Smooth muscle cell (in vitro differentiated cells): ENCODE data around the gene SPTBN5. TPM values are rescaled to one million over a fixed set of nuclear protein-coding genes. Genes with fewer than 3 reads are reported as not detected.

Experiments
- DNase-seq: peaks from one replicate; lab custom pipeline; 2025; ENCODE audit not compliant: unreplicated experiment; lab: John Stamatoyannopoulos, UW
- H2AFZ ChIP-seq: fragments of 200-600 bp; sonication (generic); 2 replicates; pipeline ENCODE4 v1.6.0; 2016; ENCODE audit warnings: antibody characterized with exemption, low read depth, mild to moderate bottlenecking
- H3F3A ChIP-seq: fragments of 200-600 bp; sonication (generic); 2 replicates; pipeline ENCODE4 v1.6.0; 2017; ENCODE audit warnings: antibody characterized with exemption, low read depth
- H3K27ac ChIP-seq: fragments of 200-600 bp; sonication (generic); 2 replicates; pipeline ENCODE4 v1.5.1; 2016; ENCODE audit warnings: low read depth, mild to moderate bottlenecking
- H3K27me3 ChIP-seq: fragments of 200-600 bp; sonication (generic); 2 replicates; pipeline ENCODE4 v1.6.1; 2016; ENCODE audit warnings: low read depth, mild to moderate bottlenecking
- H3K36me3 ChIP-seq: fragments of 200-600 bp; sonication (generic); 2 replicates; pipeline ENCODE4 v1.5.1; 2016; ENCODE audit warnings: low read depth
- H3K4me1 ChIP-seq: fragments of 200-600 bp; sonication (generic); 2 replicates; pipeline ENCODE4 v1.5.1; 2016; ENCODE audit warnings: low read depth
- H3K4me2 ChIP-seq: fragments of 200-600 bp; sonication (generic); 2 replicates; pipeline ENCODE4 v1.6.0; 2016; ENCODE audit warnings: mild to moderate bottlenecking
- H3K4me3 ChIP-seq: fragments of 200-600 bp; sonication (generic); 2 replicates; pipeline ENCODE4 v1.5.1; 2016; ENCODE audit warnings: mild to moderate bottlenecking
- H3K79me2 ChIP-seq: fragments of 200-600 bp; sonication (generic); 2 replicates; pipeline ENCODE4 v1.6.0; 2016; ENCODE audit warnings: low read depth, mild to moderate bottlenecking
- H3K9ac ChIP-seq: fragments of 200-600 bp; sonication (generic); 2 replicates; pipeline ENCODE4 v1.6.0; 2016; ENCODE audit warnings: low read depth
- H3K9me3 ChIP-seq: fragments of 200-600 bp; sonication (generic); replicated peaks from 2 replicates; pipeline ENCODE4 v1.5.1; 2016; ENCODE audit warnings: low read depth
- H4K20me1 ChIP-seq: fragments of 200-600 bp; sonication (generic); 2 replicates; pipeline ENCODE4 v1.6.0; 2016; ENCODE audit warnings: low read depth
- WGBS: methylation state at CpG from one replicate; pipeline ENCODE4 v1.1.7; 2016; ENCODE audit warnings: low lambda C conversion rate; 5-methylcytosine and 5-hydroxymethylcytosine counted together
- polyA plus RNA-seq: library from polyadenylated mRNA; unstranded; fragments of >200 nt; fragmentation: Nextera tagmentation; extraction: Ambion mirVana; gene quantifications from 2 replicates; pipeline ENCODE4 v1.2.1, GENCODE V29; 2016
- total RNA-seq: library from RNA; depleted of rRNA; stranded (reverse); fragments of >200 nt; gene quantifications from 2 replicates; pipeline ENCODE4 v1.2.3, GENCODE V29; 2014
- TF ChIP-seq, protein P1 (sequence below): fragments of 200-600 bp; sonication (generic); IDR thresholded peaks from 2 replicates; pipeline ENCODE4 v1.5.1; 2017; ENCODE audit warnings: borderline replicate concordance, mild to moderate bottlenecking, antibody characterized with exemption; ENCODE audit not compliant: insufficient read depth, poor library complexity, severe bottlenecking

The SPTBN5 gene
- total and polyA plus RNA-seq, 2 experiments from 2014 or later, result 0.04 to 0.08 TPM

DNA sequence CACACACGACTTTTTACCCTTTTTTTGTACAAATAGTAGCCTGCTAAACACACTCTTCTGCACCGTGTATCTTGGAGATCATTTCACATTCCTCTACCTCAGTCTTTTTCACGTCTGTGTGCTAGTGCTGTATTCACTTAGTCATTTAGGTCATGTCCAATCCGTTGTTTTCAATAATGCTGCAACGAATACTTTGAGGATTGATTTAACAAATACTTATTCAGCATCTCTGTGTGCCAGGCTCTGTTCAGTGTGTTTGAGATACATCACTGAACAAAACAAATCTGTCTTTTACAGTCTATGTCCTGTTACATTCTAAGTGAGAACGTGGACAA lies 65.1 kb downstream of the SPTBN5 start:
- peaks cover 5% of the 10 kb centered on the region for H3K4me1 ChIP-seq
- no peaks in the 10 kb centered on the region for H3K27me3 ChIP-seq
- H3K4me3 ChIP-seq, result peak overlapping the region; percentile 77
- WGBS, result 36% methylated on average over 6 of the region's 6 CpGs
- no peaks in the 10 kb centered on the region for H3F3A ChIP-seq
- TF ChIP-seq, protein P1, sequence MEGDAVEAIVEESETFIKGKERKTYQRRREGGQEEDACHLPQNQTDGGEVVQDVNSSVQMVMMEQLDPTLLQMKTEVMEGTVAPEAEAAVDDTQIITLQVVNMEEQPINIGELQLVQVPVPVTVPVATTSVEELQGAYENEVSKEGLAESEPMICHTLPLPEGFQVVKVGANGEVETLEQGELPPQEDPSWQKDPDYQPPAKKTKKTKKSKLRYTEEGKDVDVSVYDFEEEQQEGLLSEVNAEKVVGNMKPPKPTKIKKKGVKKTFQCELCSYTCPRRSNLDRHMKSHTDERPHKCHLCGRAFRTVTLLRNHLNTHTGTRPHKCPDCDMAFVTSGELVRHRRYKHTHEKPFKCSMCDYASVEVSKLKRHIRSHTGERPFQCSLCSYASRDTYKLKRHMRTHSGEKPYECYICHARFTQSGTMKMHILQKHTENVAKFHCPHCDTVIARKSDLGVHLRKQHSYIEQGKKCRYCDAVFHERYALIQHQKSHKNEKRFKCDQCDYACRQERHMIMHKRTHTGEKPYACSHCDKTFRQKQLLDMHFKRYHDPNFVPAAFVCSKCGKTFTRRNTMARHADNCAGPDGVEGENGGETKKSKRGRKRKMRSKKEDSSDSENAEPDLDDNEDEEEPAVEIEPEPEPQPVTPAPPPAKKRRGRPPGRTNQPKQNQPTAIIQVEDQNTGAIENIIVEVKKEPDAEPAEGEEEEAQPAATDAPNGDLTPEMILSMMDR, result no peak
- H3K79me2 ChIP-seq, result no peaks in the 10 kb centered on the region
- no peaks in the 10 kb centered on the region for H3K36me3 ChIP-seq
- H3K4me2 ChIP-seq, result peak overlapping the region; percentile 93
- H4K20me1 ChIP-seq, result no peaks in the 10 kb centered on the region
- peak overlapping the region; percentile 81 for H3K27ac ChIP-seq
- DNase-seq, result no peak
- no peaks in the 10 kb centered on the region for H3K9me3 ChIP-seq
- no peak overlapping the region for H2AFZ ChIP-seq
- peak overlapping the region; percentile 88 for H3K9ac ChIP-seq

DNA sequence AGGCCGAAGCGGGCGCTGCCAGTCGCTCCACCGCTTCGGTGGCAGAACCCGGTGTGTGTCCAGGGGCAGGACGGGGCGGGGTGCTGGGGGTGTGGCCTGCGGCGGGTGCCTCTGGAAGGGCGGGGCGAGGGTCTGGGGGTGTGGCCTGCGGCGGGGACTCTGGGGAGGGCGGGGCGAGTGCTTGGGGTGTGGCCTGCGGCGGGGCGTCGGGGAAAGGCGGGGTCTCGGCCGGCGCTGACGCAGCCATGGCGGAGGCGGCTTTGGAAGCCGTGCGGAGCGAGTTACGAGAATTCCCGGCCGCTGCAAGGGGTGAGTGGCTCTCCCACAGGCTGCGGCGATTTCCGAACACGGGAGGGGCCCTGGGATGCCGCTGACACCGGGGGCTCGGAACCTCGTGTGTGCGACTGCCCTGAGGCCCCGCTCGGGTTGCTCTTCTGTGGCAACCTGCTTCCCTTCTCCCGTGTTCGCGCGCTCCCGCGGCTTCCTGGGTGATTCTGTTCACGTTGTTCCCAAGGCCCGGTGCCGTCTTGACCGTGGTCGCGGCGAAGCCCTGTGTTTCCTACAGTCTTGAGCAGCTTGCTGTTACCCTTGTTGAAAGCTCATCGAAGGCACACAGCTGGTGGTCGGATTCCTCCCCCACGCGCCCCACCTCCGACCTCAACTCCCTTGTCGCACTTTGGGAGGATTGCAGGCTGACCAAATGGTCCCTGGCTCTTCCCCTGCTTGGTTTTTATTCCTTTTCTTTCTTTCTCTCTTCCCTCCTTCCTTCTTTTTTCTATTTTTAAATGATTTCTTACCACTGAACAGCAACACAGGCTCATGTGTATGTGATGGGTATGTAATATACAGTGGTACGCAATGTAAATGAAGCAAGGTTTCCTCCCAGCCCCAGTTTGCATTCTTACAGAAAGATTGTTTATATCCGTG lies 65.7 kb downstream of the SPTBN5 start, which contains the start of gene JMJD7:
Gene JMJD7 (plus strand): TSS at position 213 of the 927 bp plus-strand sequence. CDS start 33 bp downstream, at position 246.
- H3K27me3 ChIP-seq, result no peaks in the 10 kb centered on the region
- 1% methylated on average over 33 of the region's 66 CpGs for WGBS
- no peaks in the 10 kb centered on the region for H3K36me3 ChIP-seq

DNA sequence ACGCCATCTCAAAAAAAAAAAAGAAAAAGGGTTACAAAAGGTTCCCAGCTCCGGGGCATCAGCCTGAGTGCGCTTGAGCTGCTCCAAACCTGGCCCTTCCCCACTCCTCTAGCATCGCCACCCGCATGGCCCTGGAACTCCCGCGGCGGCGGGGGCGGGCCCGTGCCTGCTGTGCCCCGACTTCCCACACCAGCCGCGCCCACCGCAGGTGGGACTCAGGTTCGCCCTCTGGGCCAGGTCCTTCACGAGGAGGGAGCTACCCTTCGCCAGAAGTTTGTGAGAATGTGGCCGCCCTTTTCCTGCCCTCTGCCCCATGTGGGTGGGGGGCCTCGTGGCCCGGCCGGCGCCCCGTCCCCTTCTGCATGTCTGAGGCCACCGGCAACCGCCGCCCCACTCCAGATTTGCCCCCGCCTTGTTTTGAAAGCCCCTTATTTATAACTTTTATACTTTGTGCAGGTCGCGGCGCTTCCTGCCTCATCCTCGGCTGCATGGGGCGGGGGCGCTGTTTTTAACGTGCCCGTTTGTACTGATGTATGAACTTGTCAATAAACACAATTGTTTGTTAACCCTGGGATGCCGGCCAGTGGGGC lies 66.5 kb downstream of the SPTBN5 start:
- Histone ChIP-seq H3K4me1 (peaks cover 5% of the 10 kb centered on the region), H3K27me3 (no peaks in the 10 kb centered on the region), H3F3A (no peaks in the 10 kb centered on the region), H2AFZ (peak overlapping the region; percentile 30), H3K4me2 (peak overlapping the region; percentile 93), H3K4me3 (peak overlapping the region; percentile 77), H4K20me1 (no peaks in the 10 kb centered on the region), H3K79me2 (no peaks in the 10 kb centered on the region), H3K36me3 (no peaks in the 10 kb centered on the region), H3K27ac (no peak overlapping the region), H3K9ac (no peak overlapping the region), H3K9me3 (no peaks in the 10 kb centered on the region)
- TF ChIP-seq, protein P1, result no peak
- DNase-seq, result no peak
- 5% methylated on average over 36 of the region's 37 CpGs for WGBS

More for the DNA sequence above, 65.7 kb downstream of the SPTBN5 start, which contains the start of gene JMJD7:
- Histone ChIP-seq H3K79me2 (no peaks in the 10 kb centered on the region), H2AFZ (peak within 1 kb of the TSS; percentile 61), H3F3A (no peaks in the 10 kb centered on the region), H3K9ac (peak within 1 kb of the TSS; percentile 88), H3K9me3 (no peaks in the 10 kb centered on the region), H3K27ac (peak within 1 kb of the TSS; percentile 81), H3K4me1 (peaks cover 5% of the 10 kb centered on the region), H4K20me1 (no peaks in the 10 kb centered on the region), H3K4me3 (peak within 1 kb of the TSS; percentile 77), H3K4me2 (peak within 1 kb of the TSS; percentile 93)
- DNase-seq, result peak; percentile 96
- TF ChIP-seq, protein P1, result no peak
